HG02763 (cell line): ENCODE measurements around the gene OMP.

Source experiments
- ATAC-seq: cut with Tn5 transposase; IDR thresholded peaks from one replicate; pipeline ENCODE4 v1.9.1; 2021; ENCODE audit warnings: mild to moderate bottlenecking, moderate library complexity; ENCODE audit not compliant: unreplicated experiment

Gene OMP

DNA sequence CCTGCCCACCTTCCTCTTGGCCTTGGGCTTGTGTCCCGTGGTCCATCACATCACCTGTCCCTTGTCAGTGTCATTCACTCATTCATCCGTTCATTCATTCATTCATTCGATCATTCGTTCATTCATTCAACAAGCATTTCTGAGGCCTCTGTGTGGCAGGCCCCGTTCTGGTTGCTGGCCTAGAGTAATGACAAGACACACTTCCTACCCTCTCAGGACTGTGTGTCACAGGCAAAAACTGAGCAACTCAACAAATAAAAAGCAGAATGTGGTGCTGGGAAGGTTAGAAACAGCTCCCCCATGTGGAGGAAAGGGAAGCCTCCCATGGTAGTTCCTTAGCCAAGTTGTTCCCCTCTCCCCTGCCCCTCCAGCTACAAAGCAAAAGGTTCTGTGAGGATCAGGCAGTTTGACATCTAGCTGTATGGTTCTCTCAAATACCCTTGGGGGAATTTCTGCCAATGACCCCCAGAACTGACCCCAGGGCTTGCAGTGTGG, 1.6 kb upstream of the OMP start:
- no peak for ATAC-seq

- no peak for ATAC-seq
Measured at GRCh38 chr11:77103319-77103718, 679 bp downstream of the OMP start.

GRCh38 chr11:77104727-77105126, 2.1 kb downstream of the OMP start:
- ATAC-seq, result no peak

DNA sequence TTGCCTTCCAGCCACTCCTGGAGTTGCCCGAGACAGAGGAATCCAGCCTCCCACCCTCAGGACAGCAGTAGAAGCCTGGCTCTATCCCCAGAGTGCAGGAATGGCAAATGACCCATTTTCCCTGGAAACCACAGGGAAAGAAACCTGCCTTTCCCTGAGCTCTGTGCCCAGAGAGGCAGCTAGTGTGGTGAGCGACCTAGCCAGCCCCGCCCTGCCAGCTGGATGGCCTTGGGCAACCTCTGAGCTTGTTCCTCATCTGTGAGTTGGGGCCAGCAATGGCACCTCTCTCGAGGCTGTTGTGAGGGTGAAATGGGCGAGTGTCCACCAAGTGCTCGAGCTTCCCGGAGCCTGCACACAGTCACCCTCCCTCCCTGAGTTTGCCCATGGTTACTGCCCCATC, 3.7 kb downstream of the OMP start:
- ATAC-seq, result no peak

GRCh38 chr11:77106759-77107158, 4.1 kb downstream of the OMP start:
- no peak for ATAC-seq

DNA sequence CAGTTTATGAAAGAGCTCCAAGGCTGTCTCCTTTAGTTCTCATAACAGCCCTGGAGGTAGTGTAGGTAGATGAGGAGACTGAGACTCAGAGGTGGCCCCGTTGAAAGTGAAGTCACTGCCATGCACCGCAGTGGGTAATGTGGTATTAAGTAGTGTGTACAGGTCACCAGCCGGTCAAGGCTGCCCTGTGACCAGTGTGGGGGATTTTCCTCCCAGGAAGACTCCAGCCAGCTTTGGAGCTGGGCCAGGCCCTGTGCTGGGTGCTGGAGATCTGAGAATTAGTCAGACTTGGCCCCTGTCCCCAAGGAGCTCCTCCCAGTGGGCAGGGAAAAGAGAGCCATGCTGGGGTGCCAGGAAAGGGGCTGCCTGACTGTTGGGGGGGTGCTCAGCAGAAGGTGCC, 5.3 kb downstream of the OMP start:
- no peak for ATAC-seq

GRCh38 chr11:77108436-77108835, 5.8 kb downstream of the OMP start:
- ATAC-seq, result no peak

GRCh38 chr11:77109236-77110019, 6.8 kb downstream of the OMP start:
- no peak for ATAC-seq

- no peak for ATAC-seq
Measured at GRCh38 chr11:77110836-77111235, 8.2 kb downstream of the OMP start.

DNA sequence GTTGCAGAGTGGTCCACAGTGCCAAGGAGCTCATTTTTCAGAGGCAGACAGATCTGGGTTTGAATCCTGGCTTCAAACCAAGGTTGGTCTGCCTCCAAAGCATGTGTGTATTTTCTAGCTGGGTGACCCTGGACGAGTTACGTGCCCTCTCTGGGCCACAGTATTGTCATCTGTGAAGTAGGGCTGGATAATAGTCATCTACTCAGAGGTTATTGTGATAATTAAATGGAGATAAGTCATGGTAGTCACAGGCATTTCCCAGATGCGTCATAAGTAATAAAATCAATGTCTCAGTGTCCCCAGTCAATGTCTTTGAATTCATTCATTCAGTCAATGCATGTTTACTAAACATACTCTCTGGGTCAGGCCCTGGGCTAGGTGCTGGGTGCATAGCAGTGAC, 8.6 kb downstream of the OMP start:
- no peak for ATAC-seq

- no peak for ATAC-seq
Measured at GRCh38 chr11:77111946-77112345, 9.3 kb downstream of the OMP start.

GRCh38 chr11:77112641-77113381, 10.2 kb downstream of the OMP start:
- no peak for ATAC-seq

- no peak for ATAC-seq
Measured at GRCh38 chr11:77113382-77114088, 10.9 kb downstream of the OMP start.

DNA sequence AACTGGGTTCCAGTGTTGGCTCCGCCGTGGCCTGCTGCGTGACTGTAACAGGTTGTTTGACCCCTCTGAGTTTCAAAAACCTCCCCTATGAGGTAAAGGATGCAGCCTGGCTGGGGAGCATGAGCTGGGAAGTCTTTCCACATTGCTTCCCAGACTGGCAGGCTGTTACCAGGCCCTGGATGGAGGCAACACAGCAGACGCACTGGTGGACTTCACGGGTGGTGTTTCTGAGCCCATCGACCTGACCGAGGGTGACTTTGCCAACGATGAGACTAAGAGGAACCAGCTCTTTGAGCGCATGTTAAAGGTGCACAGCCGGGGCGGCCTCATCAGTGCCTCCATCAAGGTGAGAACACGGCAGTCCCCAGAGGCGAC, 11.4 kb downstream of the OMP start:
- ATAC-seq, result no peak

- no peak for ATAC-seq
Measured at GRCh38 chr11:77115181-77115611, 12.6 kb downstream of the OMP start.

GRCh38 chr11:77115956-77116355, 13.3 kb downstream of the OMP start:
- no peak for ATAC-seq

DNA sequence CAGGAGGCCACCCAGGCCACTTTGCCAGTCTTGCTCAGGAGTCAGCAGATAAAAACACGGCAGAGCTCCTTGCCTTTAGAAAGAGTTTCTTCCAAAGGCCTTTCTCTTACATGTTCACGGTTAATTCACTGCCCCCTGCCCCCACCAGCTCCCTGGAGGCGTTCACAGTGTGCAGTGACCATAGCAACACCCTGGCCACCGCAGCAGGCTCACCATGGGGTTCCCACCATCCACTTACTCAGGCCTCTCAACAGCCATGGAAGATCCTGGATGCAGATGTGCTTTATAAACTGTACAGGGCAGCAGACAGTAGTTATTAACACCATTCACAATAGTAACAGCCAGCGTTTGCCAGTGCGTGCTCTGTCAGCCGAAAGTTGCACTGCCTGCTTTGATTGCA, 14.9 kb downstream of the OMP start:
- no peak for ATAC-seq

DNA sequence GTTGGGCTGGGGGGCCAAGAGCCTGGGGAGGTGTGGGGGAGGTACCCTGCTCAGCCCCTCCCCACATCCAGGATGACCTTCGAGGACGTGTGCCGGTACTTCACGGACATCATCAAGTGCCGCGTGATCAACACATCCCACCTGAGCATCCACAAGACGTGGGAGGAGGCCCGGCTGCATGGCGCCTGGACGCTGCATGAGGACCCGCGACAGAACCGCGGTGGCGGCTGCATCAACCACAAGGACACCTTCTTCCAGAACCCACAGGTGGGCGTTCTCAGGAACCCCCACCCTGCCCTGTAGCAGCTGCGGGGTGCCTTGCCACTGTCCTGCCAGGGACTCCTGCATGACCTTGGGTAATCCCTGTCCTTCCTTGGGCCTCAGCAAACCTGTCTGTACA, 15.4 kb downstream of the OMP start:
- no peak for ATAC-seq

GRCh38 chr11:77118971-77119370, 16.3 kb downstream of the OMP start:
- ATAC-seq, result no peak

- no peak for ATAC-seq
Measured at GRCh38 chr11:77119531-77119936, 16.9 kb downstream of the OMP start.

GRCh38 chr11:77120571-77120970, 17.9 kb downstream of the OMP start:
- ATAC-seq, result no peak
